Adrenal gland (tissue), 12 donors: ENCODE measurements around the gene AHRR. TPM values are rescaled to one million over a fixed set of nuclear protein-coding genes. Genes with fewer than 3 reads are reported as not detected.

Experiments used
- DNase-seq, 7 donors: peaks; one replicate each; pipeline ENCODE4 v3.0.0-alpha.2; 2019 to 2020
- H3K27ac ChIP-seq, 5 donors: fragments of 200-600 bp; sonication (generic) in 4 of 5; 1 replicate in 3 of 5; 2 replicates in 2 of 5; pipeline versions ENCODE4 v1.5.1 to v1.8.0; 2016 to 2020; ENCODE audit warnings: mild to moderate bottlenecking in 1 of 5
- H3K27me3 ChIP-seq: fragments of 200-600 bp; 2 replicates; pipeline ENCODE4 v1.8.0; 2021
- H3K36me3 ChIP-seq, 2 donors: fragments of 200-600 bp; replicated peaks in 1 of 2; 1 replicate in 1 of 2; 2 replicates in 1 of 2; pipeline versions ENCODE4 v1.5.1 to v1.8.0; 2018 to 2022
- H3K4me1 ChIP-seq, 2 donors: fragments of 200-600 bp; replicated peaks in 1 of 2; 1 replicate in 1 of 2; 2 replicates in 1 of 2; pipeline versions ENCODE4 v1.5.1 to v1.8.0; 2018 to 2021
- H3K4me3 ChIP-seq, 4 donors: fragments of 200-600 bp; sonication (generic) in 3 of 4; one replicate each; pipeline ENCODE4 v1.5.1; 2016 to 2018
- H3K9me3 ChIP-seq, 3 donors: fragments of 200-600 bp; sonication (generic) in 1 of 3; replicated peaks in 1 of 3; 1 replicate in 2 of 3; 2 replicates in 1 of 3; pipeline versions ENCODE4 v1.5.1 to v1.8.0; 2016 to 2021
- CTCF ChIP-seq, 6 experiments: fragments of 450-650 bp in 4 of 6; fragments of 200-600 bp in 2 of 6; sonication (generic) in 1 of 6; IDR thresholded peaks; 1 replicate in 5 of 6; 2 replicates in 1 of 6; pipeline versions ENCODE4 v1.5.1 to v1.8.0; 2016 to 2021; ENCODE audit warnings: antibody characterized with exemption in 6 of 6, mild to moderate bottlenecking in 2 of 6, moderate library complexity in 1 of 6
- POLR2A ChIP-seq, 2 donors: fragments of 450-650 bp; IDR thresholded peaks; one replicate each; pipeline ENCODE4 v1.6.1; 2017; ENCODE audit warnings: antibody characterized with exemption in 2 of 2, mild to moderate bottlenecking in 2 of 2, moderate library complexity in 1 of 2
- WGBS, 4 donors: extraction: QIAGEN DNeasy Blood & Tissue Kit in 2 of 4; methylation state at CpG; one replicate each; pipeline versions ENCODE4 v1.1.5 to v1.1.7; 2013 to 2017; 5-methylcytosine and 5-hydroxymethylcytosine counted together
- intact Hi-C, 2 donors: fragments of 100-400 bp; cut with DNase I; formaldehyde crosslinking; loops; one replicate each; pipeline versions ENCODE4 v1.14.1 to v1.15.0; 2022 to 2023
- polyA plus RNA-seq, 3 donors: library from polyadenylated mRNA; stranded (reverse); fragments of 200-250 nt in 2 of 3; fragments of 350-450 nt in 1 of 3; fragmentation: Illumina TruSeq in 1 of 3; extraction: RNeasy Lipid Tissue Mini Kit (QIAGEN cat#74804) in 1 of 3; gene quantifications; one replicate each; pipeline ENCODE4 v1.2.3, GENCODE V29; 2013 to 2014
- total RNA-seq, 9 donors: library from RNA; depleted of rRNA in 4 of 9; stranded (reverse); fragments of >200 nt in 4 of 9; fragments of 120-200 nt in 1 of 9; fragmentation: NEBNext Ultra II Directional in 1 of 9; extraction: Animal tissue kit (Norgen Biotek cat#: 25700) in 1 of 9; gene quantifications; one replicate each; pipeline versions ENCODE4 v1.1.0 to v1.2.4, GENCODE V29; 2013 to 2023
- donor health status: healthy with polysubstance abuse.
- donor health status: Bipolar disorder and iron deficiency.
- donor health status: DM: yes; HTN: yes; CAD: no.
- donor health status: DM: no; HTN: no; CAD: no.
- donor health status: DM: no; HTN: no; CAD: no.
- donor health status: DM: yes; HTN: yes; CAD: no.

AHRR gene
- total and polyA plus RNA-seq, 12 donors: 0.17 to 3.6 (median 0.99) TPM

- intact Hi-C loops: no loop called here
- Histone ChIP-seq H3K27me3 (no peaks in the 10 kb centered on the region), H3K36me3 (no peaks in the 10 kb centered on the region), H3K9me3 (no peaks in the 10 kb centered on the region), H3K4me3 (no peak overlapping the region), H3K4me1 (peaks cover 0 to 5% of the 10 kb centered on the region in 2 donors), H3K27ac (no peak overlapping the region)
- WGBS, 4 donors: 80 to 90% (median 86%) methylated on average over 16 to 21 of the region's 21 CpGs
- peak in 4 of 7 donors; percentile 5 to 38 (median 10) for DNase-seq
- no peak for TF ChIP-seq CTCF (IDR thresholded peaks at IDR 0.05)
- TF ChIP-seq POLR2A (IDR thresholded peaks at IDR 0.05): no peak
Observed at GRCh38 chr5:375336-375920, 53.9 kb downstream of the AHRR start.

- H3K4me3 ChIP-seq: no peak overlapping the region
- no peaks in the 10 kb centered on the region for H3K36me3 ChIP-seq
- intact Hi-C loops: no loop called here
- H3K9me3 ChIP-seq: no peaks in the 10 kb centered on the region
- H3K27me3 ChIP-seq: no peaks in the 10 kb centered on the region
- H3K27ac ChIP-seq: no peak overlapping the region
- WGBS, 4 donors: 92 to 95% (median 94%) methylated on average over 21 to 30 of the region's 30 CpGs
- TF ChIP-seq CTCF (IDR thresholded peaks at IDR 0.05): no peak
- no peak for TF ChIP-seq POLR2A (IDR thresholded peaks at IDR 0.05)
- H3K4me1 ChIP-seq: peaks cover 0 to 5% of the 10 kb centered on the region in 2 donors
- peak in 4 of 7 donors; percentile 2 to 27 (median 14) for DNase-seq
Observed at GRCh38 chr5:375921-376798, 54.6 kb downstream of the AHRR start.

- Histone ChIP-seq H3K9me3 (no peaks in the 10 kb centered on the region), H3K27ac (no peak overlapping the region), H3K27me3 (no peaks in the 10 kb centered on the region), H3K4me3 (no peak overlapping the region), H3K4me1 (peaks cover 0 to 5% of the 10 kb centered on the region in 2 donors), H3K36me3 (no peaks in the 10 kb centered on the region)
- TF ChIP-seq POLR2A (IDR thresholded peaks at IDR 0.05) (no peak), CTCF (IDR thresholded peaks at IDR 0.05) (no peak)
- DNase-seq: peak in 3 of 7 donors; percentile 3 to 34 (median 3)
- 92 to 95% (median 93%) methylated on average over 11 to 12 of the region's 12 CpGs for WGBS, 4 donors
- intact Hi-C loops: no loop called here
Observed at GRCh38 chr5:376799-377325, 55.3 kb downstream of the AHRR start.

- intact Hi-C loops: no loop called here
- Histone ChIP-seq H3K27ac (no peak overlapping the region), H3K9me3 (no peaks in the 10 kb centered on the region), H3K4me3 (no peak overlapping the region), H3K27me3 (no peaks in the 10 kb centered on the region), H3K36me3 (no peaks in the 10 kb centered on the region), H3K4me1 (peaks cover 0 to 5% of the 10 kb centered on the region in 2 donors)
- WGBS, 4 donors: 91 to 97% (median 97%) methylated on average over 3 to 10 of the region's 10 CpGs
- TF ChIP-seq CTCF (IDR thresholded peaks at IDR 0.05) (no peak), POLR2A (IDR thresholded peaks at IDR 0.05) (no peak)
- peak in 5 of 7 donors; percentile 7 to 21 (median 10) for DNase-seq
Observed at GRCh38 chr5:377326-377981, 55.9 kb downstream of the AHRR start.
